HUES6 (cell line): ENCODE results near the gene ZSWIM5.
"Not testable (repeated sequence)": the region's sequence is repeated elsewhere in the genome, so short reads cannot be mapped to it uniquely, and the experiment has no call there.

Experiments used
- H3K27ac ChIP-seq: 2 replicates; pipeline ENCODE4 v1.7.0; 2013; ENCODE audit warnings: low read depth, mild to moderate bottlenecking, low read length, inconsistent platforms
- H3K27me3 ChIP-seq: 2 replicates; pipeline ENCODE4 v1.6.1; 2013; ENCODE audit warnings: low read length; ENCODE audit not compliant: control insufficient read depth, insufficient read depth
- H3K36me3 ChIP-seq: 2 replicates; pipeline ENCODE4 v1.6.1; 2013; ENCODE audit warnings: low read length; ENCODE audit not compliant: control insufficient read depth, insufficient read depth
- H3K4me1 ChIP-seq: 2 replicates; pipeline ENCODE4 v1.6.1; 2013; ENCODE audit warnings: low read length; ENCODE audit not compliant: control insufficient read depth, insufficient read depth
- H3K4me3 ChIP-seq: 2 replicates; pipeline ENCODE4 v1.5.1; 2013; ENCODE audit warnings: low read depth, low read length
- H3K9ac ChIP-seq: one replicate; pipeline ENCODE4 v1.6.1; 2013; ENCODE audit warnings: mild to moderate bottlenecking, low read length
- H3K9me3 ChIP-seq: 2 replicates; pipeline ENCODE4 v1.6.1; 2013; ENCODE audit warnings: low read depth, low read length; ENCODE audit not compliant: control insufficient read depth, insufficient read depth

Gene ZSWIM5

DNA sequence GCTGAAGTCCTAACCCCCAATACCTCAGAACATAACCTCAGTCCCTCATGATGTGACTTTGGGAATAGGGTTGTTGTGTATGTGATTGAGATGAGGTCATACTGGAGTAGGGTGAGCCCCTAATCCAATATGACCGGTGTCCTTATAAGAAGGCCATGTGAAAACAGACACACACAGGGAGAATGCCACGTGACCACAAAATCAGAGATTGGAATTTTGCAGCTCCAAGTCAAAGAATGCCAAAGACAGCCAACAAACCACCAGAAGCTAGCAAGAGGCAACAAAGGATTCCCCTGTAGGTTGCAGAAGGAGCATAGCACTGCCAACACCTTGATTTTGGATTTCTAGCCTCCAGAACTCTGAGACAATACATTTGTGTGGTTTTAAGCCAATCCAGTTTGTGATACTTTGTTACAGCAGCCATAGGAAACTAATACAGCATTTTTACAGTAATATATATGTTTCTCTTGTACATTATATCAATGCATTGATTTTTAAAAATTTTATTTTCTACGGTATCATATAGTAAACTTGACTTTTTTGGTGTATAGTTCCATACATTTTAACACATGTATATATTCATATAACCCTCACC is 5.4 kb downstream of the ZSWIM5 start:
- H3K4me3 ChIP-seq: no peak overlapping the region
- H3K27ac ChIP-seq: no peak overlapping the region
- peaks cover 8% of the 10 kb centered on the region; the same call in 1 of the 2 replicates for H3K9me3 ChIP-seq
- H3K4me1 ChIP-seq: no peaks in the 10 kb centered on the region
- no peak overlapping the region for H3K9ac ChIP-seq
- peaks cover 8% of the 10 kb centered on the region for H3K27me3 ChIP-seq
- H3K36me3 ChIP-seq: no peaks in the 10 kb centered on the region

- Histone ChIP-seq H3K9me3 (peaks cover 8% of the 10 kb centered on the region; the same call in 1 of the 2 replicates), H3K9ac (no peak overlapping the region), H3K27me3 (peaks cover 7% of the 10 kb centered on the region), H3K4me1 (no peaks in the 10 kb centered on the region), H3K36me3 (no peaks in the 10 kb centered on the region), H3K4me3 (no peak overlapping the region), H3K27ac (no peak overlapping the region)
Observed at GRCh38 chr1:45200435-45200834, 6.0 kb downstream of the ZSWIM5 start.

GRCh38 chr1:45198185-45198584 is 8.2 kb downstream of the ZSWIM5 start:
- no peaks in the 10 kb centered on the region for H3K36me3 ChIP-seq
- H3K27ac ChIP-seq: no peak overlapping the region
- no peaks in the 10 kb centered on the region for H3K4me1 ChIP-seq
- peaks cover 8% of the 10 kb centered on the region; the same call in 1 of the 2 replicates for H3K9me3 ChIP-seq
- no peak overlapping the region for H3K9ac ChIP-seq
- no peaks in the 10 kb centered on the region for H3K27me3 ChIP-seq
- no peak overlapping the region for H3K4me3 ChIP-seq

- no peak overlapping the region for H3K9ac ChIP-seq
Observed at GRCh38 chr1:45196863-45197262, 9.5 kb downstream of the ZSWIM5 start.

GRCh38 chr1:45191418-45191783 is 15.0 kb downstream of the ZSWIM5 start:
- Histone ChIP-seq H3K9me3 (no peaks in the 10 kb centered on the region), H3K27me3 (no peaks in the 10 kb centered on the region), H3K36me3 (no peaks in the 10 kb centered on the region), H3K27ac (no peak overlapping the region), H3K4me1 (no peaks in the 10 kb centered on the region), H3K4me3 (no peak overlapping the region), H3K9ac (no peak overlapping the region)

More at GRCh38 chr1:45196863-45197262, 9.5 kb downstream of the ZSWIM5 start:
- Histone ChIP-seq H3K4me1 (no peaks in the 10 kb centered on the region), H3K36me3 (no peaks in the 10 kb centered on the region), H3K9me3 (peaks cover 8% of the 10 kb centered on the region; the same call in 1 of the 2 replicates), H3K27me3 (no peaks in the 10 kb centered on the region), H3K27ac (no peak overlapping the region), H3K4me3 (no peak overlapping the region)

DNA sequence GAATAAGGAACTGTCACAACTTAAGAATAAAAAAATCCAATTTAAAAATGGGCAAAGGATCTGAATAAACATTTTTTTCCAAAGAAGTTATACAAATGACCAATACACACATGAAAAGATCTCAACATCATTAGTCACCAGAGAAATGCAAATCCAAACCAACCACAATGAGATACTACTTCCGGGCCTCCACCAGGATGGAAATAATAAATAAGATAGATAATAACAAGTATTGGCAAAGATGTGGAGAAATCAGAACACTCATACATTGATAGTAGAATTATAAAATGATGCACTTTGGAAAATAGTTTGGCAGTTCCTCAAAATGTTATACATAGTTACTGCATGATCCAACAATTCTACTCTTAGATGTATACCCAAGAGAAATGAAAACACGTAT is 18.7 kb downstream of the ZSWIM5 start:
- no peaks in the 10 kb centered on the region for H3K36me3 ChIP-seq
- no peaks in the 10 kb centered on the region for H3K4me1 ChIP-seq
- H3K9ac ChIP-seq: no peak overlapping the region
- H3K27ac ChIP-seq: no peak overlapping the region
- no peak overlapping the region for H3K4me3 ChIP-seq
- no peaks in the 10 kb centered on the region for H3K9me3 ChIP-seq
- H3K27me3 ChIP-seq: no peaks in the 10 kb centered on the region

DNA sequence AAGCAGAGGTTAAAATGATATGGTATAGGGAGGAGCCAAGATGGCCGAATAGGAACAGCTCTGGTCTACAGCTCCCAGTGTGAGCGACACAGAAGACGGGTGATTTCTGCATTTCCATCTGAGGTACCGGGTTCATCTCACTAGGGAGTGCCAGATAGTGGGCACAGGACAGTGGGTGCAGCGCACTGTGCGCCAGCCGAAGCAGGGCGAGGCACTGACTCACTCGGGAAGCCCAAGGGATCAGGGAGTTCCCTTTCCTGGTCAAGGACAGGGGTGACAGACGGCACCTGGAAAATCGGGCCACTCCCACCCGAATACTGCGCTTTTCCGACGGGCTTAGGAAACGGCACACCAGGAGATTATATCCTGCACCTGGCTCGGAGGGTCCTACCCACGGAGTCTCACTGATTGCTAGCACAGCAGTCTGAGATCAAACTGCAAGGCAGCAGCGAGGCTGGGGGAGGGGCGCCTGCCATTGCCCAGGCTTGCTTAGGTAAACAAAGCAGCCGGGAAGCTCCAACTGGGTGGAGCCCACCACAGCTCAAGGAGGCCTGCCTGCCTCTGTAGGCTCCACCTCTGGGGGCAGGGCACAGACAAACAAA is 26.4 kb downstream of the ZSWIM5 start:
- not testable (repeated sequence) for H3K27me3 ChIP-seq, H3K9ac ChIP-seq, H3K36me3 ChIP-seq, H3K4me3 ChIP-seq, H3K4me1 ChIP-seq, H3K27ac ChIP-seq
- peaks cover 15% of the 10 kb centered on the region for H3K9me3 ChIP-seq

DNA sequence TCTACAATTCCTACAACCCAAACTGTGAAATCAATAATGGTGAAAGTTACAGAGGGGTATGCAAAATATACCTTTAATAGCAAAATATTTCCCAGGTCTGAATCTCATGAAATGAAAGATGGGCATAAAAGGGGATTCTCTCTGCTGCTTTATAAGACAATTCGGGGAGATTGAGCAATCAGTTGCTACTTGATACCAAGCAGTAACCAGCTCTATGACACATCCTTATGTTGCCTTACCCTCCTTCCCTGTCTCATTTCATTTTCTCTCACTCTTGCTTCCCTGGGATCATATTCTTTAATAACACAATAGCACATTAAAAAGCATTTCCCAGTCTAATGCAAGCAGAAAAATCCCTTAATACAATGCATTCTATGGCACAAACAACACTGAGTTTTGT is 29.0 kb downstream of the ZSWIM5 start:
- Histone ChIP-seq H3K4me1 (no peaks in the 10 kb centered on the region), H3K27ac (no peak overlapping the region), H3K9ac (no peak overlapping the region), H3K27me3 (no peaks in the 10 kb centered on the region), H3K36me3 (no peaks in the 10 kb centered on the region), H3K4me3 (no peak overlapping the region), H3K9me3 (peaks cover 15% of the 10 kb centered on the region)

DNA sequence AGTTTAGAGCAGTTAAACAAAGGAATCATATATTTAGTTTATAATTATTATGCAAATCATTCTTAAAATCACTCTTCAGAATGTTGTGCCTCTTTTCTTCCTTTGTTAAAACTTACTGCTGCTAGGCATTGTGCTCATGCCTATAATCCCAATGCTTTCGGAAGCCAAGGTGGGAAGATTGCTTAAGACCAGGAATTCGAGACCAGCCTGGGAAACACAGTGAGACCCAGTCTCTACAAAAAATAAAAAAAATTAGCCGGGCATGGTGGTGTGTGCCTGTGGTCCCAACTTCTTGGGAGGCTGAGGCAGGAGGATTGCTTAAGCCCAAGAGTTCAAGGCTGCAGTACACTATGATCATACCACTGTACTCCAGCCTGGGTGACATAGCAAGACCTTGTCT is 33.6 kb downstream of the ZSWIM5 start:
- Histone ChIP-seq H3K27ac (no peak overlapping the region), H3K4me3 (no peak overlapping the region), H3K27me3 (no peaks in the 10 kb centered on the region), H3K9me3 (no peaks in the 10 kb centered on the region), H3K9ac (no peak overlapping the region), H3K36me3 (no peaks in the 10 kb centered on the region), H3K4me1 (no peaks in the 10 kb centered on the region)

DNA sequence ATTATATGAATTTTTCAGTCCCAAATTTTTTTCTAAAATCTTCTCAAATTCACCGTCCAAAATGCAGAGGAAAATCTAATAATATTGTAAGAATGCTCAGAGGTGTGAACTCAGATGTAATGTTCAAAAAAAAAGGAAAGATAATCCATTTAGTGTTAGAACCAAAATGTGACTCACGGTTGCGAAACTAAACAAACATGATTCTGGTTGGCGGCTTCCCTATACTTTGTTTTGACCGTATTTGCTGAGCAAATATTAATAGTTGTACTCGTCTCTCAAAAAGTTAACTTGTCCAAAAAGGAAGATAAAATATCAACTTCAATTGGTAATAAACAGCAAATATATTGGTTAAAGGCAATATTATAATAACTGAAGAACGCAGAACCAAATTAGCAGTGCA is 34.4 kb downstream of the ZSWIM5 start:
- Histone ChIP-seq H3K27me3 (no peaks in the 10 kb centered on the region), H3K4me1 (no peaks in the 10 kb centered on the region), H3K4me3 (no peak overlapping the region), H3K9me3 (no peaks in the 10 kb centered on the region), H3K36me3 (no peaks in the 10 kb centered on the region), H3K9ac (no peak overlapping the region), H3K27ac (no peak overlapping the region)

GRCh38 chr1:45171575-45171974 is 34.8 kb downstream of the ZSWIM5 start:
- Histone ChIP-seq H3K4me3 (no peak overlapping the region), H3K36me3 (no peaks in the 10 kb centered on the region), H3K9me3 (no peaks in the 10 kb centered on the region), H3K4me1 (no peaks in the 10 kb centered on the region), H3K27me3 (no peaks in the 10 kb centered on the region), H3K27ac (no peak overlapping the region), H3K9ac (no peak overlapping the region)
